GM12891 (cell line): ENCODE results near the gene TTC28.

Experiments
- POLR2A ChIP-seq: IDR thresholded peaks from 2 replicates; pipeline ENCODE4 v1.6.1; 2011; ENCODE audit warnings: low read depth, low read length, control low read depth
- POLR2AphosphoS5 ChIP-seq: IDR thresholded peaks from 2 replicates; pipeline ENCODE4 v1.6.1; 2011; ENCODE audit warnings: low read depth, low read length, control low read depth
- SPI1 ChIP-seq: IDR thresholded peaks from 2 replicates; pipeline ENCODE4 v1.6.1; 2011; ENCODE audit warnings: low read depth, low read length, control low read depth
- TAF1 ChIP-seq: IDR thresholded peaks from 2 replicates; pipeline ENCODE4 v1.6.1; 2011; ENCODE audit warnings: low read depth, low read length, control low read depth

DNA sequence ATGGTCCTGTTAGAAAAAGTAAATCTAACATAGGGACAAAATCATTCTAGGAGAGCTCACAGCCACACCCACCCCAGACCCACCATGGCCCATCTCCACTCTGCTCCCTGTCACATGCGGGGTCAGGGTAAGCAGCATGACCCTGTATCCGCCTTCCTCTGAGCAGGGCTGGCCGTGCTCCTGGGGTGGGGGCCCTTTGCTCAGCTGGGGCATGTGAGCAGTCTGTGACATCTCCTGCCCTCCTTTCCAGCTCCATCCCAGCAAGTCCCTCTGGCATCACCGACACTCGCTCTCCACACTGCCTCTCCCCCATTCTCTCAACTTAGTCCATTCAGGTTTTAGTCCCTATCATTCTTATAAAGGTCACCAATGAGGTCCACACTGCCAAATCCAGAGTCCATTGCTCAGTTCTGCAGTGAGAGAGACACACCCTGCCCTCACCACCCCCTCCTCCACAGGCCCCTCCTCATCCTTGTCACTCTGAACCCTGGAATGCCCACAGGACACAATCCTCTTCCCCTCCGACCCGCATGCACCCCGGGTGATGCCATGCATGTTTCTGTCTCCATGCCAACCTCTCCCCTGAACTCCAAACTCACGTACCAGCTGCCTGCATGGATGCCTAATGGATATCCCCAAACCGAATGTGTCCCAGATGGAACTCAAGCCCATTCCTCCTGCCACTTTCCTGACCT lies 695.5 kb downstream of the TTC28 start:
- TF ChIP-seq POLR2A, result no peak
- TF ChIP-seq POLR2AphosphoS5, result no peak
- TF ChIP-seq TAF1, result no peak
- no peak for TF ChIP-seq SPI1
